Endothelial cell of umbilical vein (primary cell): ENCODE results near the gene TPSG1. TPM values are rescaled to one million over a fixed set of nuclear protein-coding genes. Genes with fewer than 3 reads are reported as not detected.

Experiments used
- BruUV-seq: library from RNA; stranded (reverse); fragments of 400-500 nt; replicated peaks from 2 replicates; lab custom pipeline; 2021; lab: Mats Ljungman, UMichigan
- CTCF ChIA-PET: fragments of 300-600, 350-600 bp; sonication (Branson Sonifier 250); formaldehyde crosslinking; loops from one replicate; lab custom pipeline; 2021; ENCODE audit warnings: antibody characterized with exemption, inconsistent platforms; lab: Charles Lee
- POLR2A ChIA-PET: fragments of 300-600, 350-600 bp; sonication (Branson Sonifier 250); formaldehyde crosslinking; loops from one replicate; lab custom pipeline; 2021; ENCODE audit warnings: antibody characterized with exemption, inconsistent platforms; lab: Charles Lee
- DNase-seq: peaks from one replicate; pipeline ENCODE4 v3.0.0-alpha.2; 2011; ENCODE audit warnings: low read depth, low spot score
- FAIRE-seq: peaks from 2 replicates; lab custom pipeline; 2011; peaks lifted over from hg19 to GRCh38; lab: Jason Lieb, UNC
- H2AFZ ChIP-seq: 2 replicates; pipeline ENCODE4 v1.6.0; 2012; ENCODE audit warnings: low read depth, low read length, control low read depth, inconsistent platforms
- H3K27ac ChIP-seq: 2 replicates; pipeline ENCODE4 v1.5.1; 2011; ENCODE audit warnings: low read depth, mild to moderate bottlenecking, control low read depth, low read length, moderate library complexity; ENCODE audit not compliant: insufficient read depth
- H3K27me3 ChIP-seq, 2 experiments: 2 replicates each; pipeline versions ENCODE4 v1.6.0 to v1.6.1; 2011; ENCODE audit warnings: low read length in 2 of 2, mixed read lengths in 1 of 2; ENCODE audit not compliant: control insufficient read depth in 2 of 2, insufficient read depth in 2 of 2
- H3K36me3 ChIP-seq, 2 experiments: 2 replicates in 1 of 2; 3 replicates in 1 of 2; pipeline ENCODE4 v1.5.1; 2011; ENCODE audit warnings: low read length in 2 of 2, mild to moderate bottlenecking in 1 of 2, moderate library complexity in 1 of 2; ENCODE audit not compliant: control insufficient read depth in 2 of 2, insufficient read depth in 2 of 2; ENCODE audit errors: extremely low read depth in 1 of 2
- H3K4me1 ChIP-seq: 3 replicates; pipeline ENCODE4 v1.5.1; 2011; ENCODE audit warnings: mild to moderate bottlenecking, low read length; ENCODE audit not compliant: control insufficient read depth, insufficient read depth; ENCODE audit errors: extremely low read depth
- H3K4me2 ChIP-seq: 2 replicates; pipeline ENCODE4 v1.6.1; 2011; ENCODE audit warnings: low read length, control low read depth, mixed read lengths; ENCODE audit not compliant: insufficient read depth
- H3K4me3 ChIP-seq, 3 experiments: fragments of 200-600 bp in 1 of 3; sonication (generic), shearing (Covaris generic) in 1 of 3; replicated peaks in 1 of 3; 2 replicates each; pipeline ENCODE4 v1.5.1; 2011 to 2016; ENCODE audit warnings: control low read depth in 3 of 3, low read length in 3 of 3, mild to moderate bottlenecking in 2 of 3, inconsistent platforms in 1 of 3, low read depth in 1 of 3, moderate library complexity in 1 of 3; ENCODE audit not compliant: insufficient read depth in 1 of 3
- H3K79me2 ChIP-seq: 2 replicates; pipeline ENCODE4 v1.6.0; 2012; ENCODE audit warnings: low read length, inconsistent platforms; ENCODE audit not compliant: control insufficient read depth, insufficient read depth
- H3K9ac ChIP-seq: replicated peaks from 2 replicates; pipeline ENCODE3; 2011; ENCODE audit warnings: low read length, control low read depth; ENCODE audit not compliant: insufficient read depth; ENCODE audit errors: extremely low read depth
- H3K9me1 ChIP-seq: replicated peaks from 3 replicates; pipeline ENCODE4 v1.6.0; 2011; ENCODE audit warnings: mild to moderate bottlenecking, low read length; ENCODE audit not compliant: control insufficient read depth, insufficient read depth; ENCODE audit errors: extremely low read depth
- H3K9me3 ChIP-seq: replicated peaks from 2 replicates; pipeline ENCODE4 v1.5.1; 2012; ENCODE audit warnings: low read length, inconsistent platforms; ENCODE audit not compliant: control insufficient read depth, insufficient read depth
- H4K20me1 ChIP-seq: replicated peaks from 2 replicates; pipeline ENCODE3; 2011; ENCODE audit warnings: mild to moderate bottlenecking, low read length; ENCODE audit not compliant: control insufficient read depth, insufficient read depth; ENCODE audit errors: extremely low read depth
- CTCF ChIP-seq, 2 donors: IDR thresholded peaks; 1 replicate in 1 of 2; 2 replicates in 1 of 2; pipeline ENCODE4 v1.5.1; 2011; ENCODE audit warnings: low read length in 2 of 2, mild to moderate bottlenecking in 2 of 2, moderate library complexity in 2 of 2, control low read depth in 1 of 2, inconsistent platforms in 1 of 2, low read depth in 1 of 2; ENCODE audit not compliant: insufficient read depth in 1 of 2; ENCODE audit errors: extremely low read depth in 1 of 2
- EZH2 ChIP-seq: IDR thresholded peaks from 2 replicates; pipeline ENCODE4 v1.6.1; 2012; ENCODE audit warnings: borderline replicate concordance, low read depth, mild to moderate bottlenecking, moderate library complexity, low read length, inconsistent platforms; ENCODE audit not compliant: severe bottlenecking
- FOS ChIP-seq: IDR thresholded peaks from 2 replicates; pipeline ENCODE4 v1.6.1; 2011; ENCODE audit warnings: mild to moderate bottlenecking, low read length, moderate library complexity, borderline replicate concordance; ENCODE audit not compliant: insufficient read depth
- GATA2 ChIP-seq: IDR thresholded peaks from 2 replicates; pipeline ENCODE4 v1.7.0; 2011; ENCODE audit warnings: low read depth, mild to moderate bottlenecking, moderate library complexity, mixed read lengths, low read length; ENCODE audit not compliant: insufficient read length, insufficient read depth
- JUN ChIP-seq: IDR thresholded peaks from 2 replicates; pipeline ENCODE4 v1.6.1; 2011; ENCODE audit warnings: borderline replicate concordance, low read depth; ENCODE audit not compliant: insufficient read length, insufficient read depth
- MYC ChIP-seq: IDR thresholded peaks from one replicate; pipeline ENCODE4 v1.6.1; 2011; ENCODE audit warnings: mild to moderate bottlenecking, low read depth, low read length
- POLR2A ChIP-seq: IDR thresholded peaks from 2 replicates; pipeline ENCODE4 v1.6.1; 2012; ENCODE audit warnings: low read depth, mild to moderate bottlenecking, control low read depth, low read length
- POLR2AphosphoS5 ChIP-seq: IDR thresholded peaks from 2 replicates; pipeline ENCODE4 v1.6.1; 2012; ENCODE audit warnings: low read depth, mild to moderate bottlenecking, control low read depth, low read length, moderate library complexity; ENCODE audit not compliant: insufficient read depth
- dilution Hi-C: fragments of 300-500 bp; cut with MboI; formaldehyde crosslinking; loops from one replicate; pipeline ENCODE4 v1.15.0; 2019; ENCODE audit warnings: low sequenced_read_pairs; ENCODE audit not compliant: extremely low pct_ligation_motif_present
- intact Hi-C: fragments of 100-400 bp; cut with micrococcal nuclease; formaldehyde crosslinking; loops from one replicate; pipeline ENCODE4 v1.10.0; 2022
- polyA plus RNA-seq, 4 experiments: library from polyadenylated mRNA; depleted of rRNA in 3 of 4; stranded (reverse) in 3 of 4; unstranded in 1 of 4; fragments of >200 nt; gene quantifications; 2 replicates each; pipeline versions ENCODE4 v1.2.1 to v1.2.3, GENCODE V29; 2011 to 2012; ENCODE audit warnings: missing spikeins in 1 of 4
- total RNA-seq: library from RNA; stranded (reverse); gene quantifications from 2 replicates; pipeline ENCODE4 v1.2.3, GENCODE V29; 2021
- TF ChIP-seq, protein P1 (sequence below): IDR thresholded peaks from 2 replicates; pipeline ENCODE4 v1.6.1; 2011; ENCODE audit not compliant: insufficient read depth, insufficient read length

The TPSG1 gene
- total and polyA plus RNA-seq, 2 donors (not counting 3 experiments of a cell fraction or from before 2014, with no cell fraction given): not detected

DNA sequence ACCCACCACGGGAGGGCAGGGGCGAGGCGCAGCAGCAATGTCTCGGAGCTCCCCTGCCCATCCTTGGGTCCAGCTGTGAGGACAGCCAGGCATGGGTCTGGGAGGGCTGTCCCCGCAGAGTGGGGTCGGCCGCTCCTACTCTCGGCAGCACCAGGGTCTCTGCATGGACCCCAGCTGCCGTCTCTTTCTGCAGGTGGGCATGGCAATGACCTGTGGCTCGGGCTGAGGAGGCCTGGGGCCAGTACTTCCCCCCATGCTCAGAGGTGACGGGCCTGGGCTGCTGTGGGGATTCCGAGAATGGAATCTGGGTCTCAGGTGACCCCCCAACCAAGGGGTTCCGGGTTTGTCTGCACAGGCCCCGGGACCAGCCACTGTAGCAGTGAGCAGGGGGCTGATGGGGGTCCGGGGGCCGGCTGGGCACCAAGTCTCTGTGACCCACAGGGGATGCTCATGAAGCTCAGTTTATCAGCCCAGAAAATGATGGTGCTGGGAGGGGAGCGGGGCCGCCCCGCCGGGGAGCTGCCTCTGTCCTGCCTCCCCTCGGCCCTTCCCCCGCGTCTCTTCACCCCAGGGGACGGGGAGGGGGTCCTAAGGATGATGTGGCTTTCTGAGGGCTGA, 48.7 kb downstream of the TPSG1 start:
- intact Hi-C loops (no loop called here), dilution Hi-C loops (no loop called here)
- no TSS peak for BruUV-seq
- Histone ChIP-seq H3K36me3 (no peaks in the 10 kb centered on the region), H3K27ac (no peak overlapping the region), H3K9ac (no peak overlapping the region), H3K9me1 (no peaks in the 10 kb centered on the region), H3K27me3 (no peaks in the 10 kb centered on the region), H3K9me3 (no peaks in the 10 kb centered on the region), H2AFZ (no peak overlapping the region), H3K4me3 (no peak overlapping the region), H4K20me1 (no peaks in the 10 kb centered on the region), H3K79me2 (no peaks in the 10 kb centered on the region), H3K4me1 (no peaks in the 10 kb centered on the region), H3K4me2 (no peak overlapping the region)
- POLR2A ChIA-PET: interaction anchor here (0.7 kb wide), 1 partner anchor 34 kb away, joined by 3 read pairs; no protein-coding TSS in a partner anchor
- DNase-seq (no peak), FAIRE-seq (no peak)
- TF ChIP-seq JUN (no peak), CTCF (IDR thresholded peaks at IDR 0.05; ENCODE audit: extremely low read depth in 1 of 2, insufficient read depth in 1 of 2, low read depth in 1 of 2, low read length in 2 of 2) (no peak), FOS (no peak), MYC (no peak), EZH2 (no peak), POLR2AphosphoS5 (no peak), GATA2 (no peak), POLR2A (no peak)
- TF ChIP-seq, protein P1, sequence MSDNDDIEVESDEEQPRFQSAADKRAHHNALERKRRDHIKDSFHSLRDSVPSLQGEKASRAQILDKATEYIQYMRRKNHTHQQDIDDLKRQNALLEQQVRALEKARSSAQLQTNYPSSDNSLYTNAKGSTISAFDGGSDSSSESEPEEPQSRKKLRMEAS: no peak
- CTCF ChIA-PET: interaction anchor here (1.1 kb wide), 1 partner anchor 33 kb away, joined by 3 read pairs; no protein-coding TSS in a partner anchor
